ENCODE data around the gene GALNT13. TPM values are rescaled to one million over a fixed set of nuclear protein-coding genes. Genes with fewer than 3 reads are reported as not detected.
A peak's percentile ranks its signal among the peaks of the same experiment; 100 is the strongest.

Gene GALNT13
- polyA plus RNA-seq, 2 of the 4 experiments (the other 2 are of a cell fraction) = 12.1 to 15.6 TPM

DNA sequence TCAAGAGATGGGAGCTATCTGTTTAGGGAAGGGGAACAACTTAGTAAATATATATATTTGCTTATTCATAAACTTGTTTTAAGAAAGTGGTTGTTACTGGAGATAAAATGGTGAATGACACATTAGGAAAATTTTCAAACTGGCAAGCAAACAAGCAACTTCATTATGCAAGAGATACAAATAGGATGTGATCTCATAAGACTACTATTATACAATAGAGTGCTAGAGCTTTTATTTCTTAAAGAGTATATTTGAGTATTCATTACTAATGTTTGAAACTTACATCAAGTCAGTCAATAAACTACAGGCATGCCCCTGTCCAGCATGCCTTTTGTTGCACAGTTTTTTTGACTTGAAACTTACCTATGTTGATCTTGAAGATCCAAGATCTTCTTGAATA, 471.6 kb downstream of the GALNT13 start:
- no peak for TF ChIP-seq RCOR1 (IDR thresholded peaks at IDR 0.05; ENCODE audit: low read depth, low read length)
- TF ChIP-seq RARB (CRISPR knock-in tag; IDR thresholded peaks at IDR 0.05) = no peak
- TF ChIP-seq ZC3H11A (IDR thresholded peaks at IDR 0.05) = no peak
- TF ChIP-seq, protein P1, sequence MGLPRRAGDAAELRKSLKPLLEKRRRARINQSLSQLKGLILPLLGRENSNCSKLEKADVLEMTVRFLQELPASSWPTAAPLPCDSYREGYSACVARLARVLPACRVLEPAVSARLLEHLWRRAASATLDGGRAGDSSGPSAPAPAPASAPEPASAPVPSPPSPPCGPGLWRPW (IDR thresholded peaks at IDR 0.05) = no peak
- TF ChIP-seq SMC3 (IDR thresholded peaks at IDR 0.05) = no peak
- no peak for TF ChIP-seq HOXA7 (CRISPR knock-in tag; IDR thresholded peaks at IDR 0.05)
- no peak for TF ChIP-seq MAFK (IDR thresholded peaks at IDR 0.05; ENCODE audit: partially characterized antibody)
- TF ChIP-seq MYC (IDR thresholded peaks at IDR 0.05; ENCODE audit: borderline replicate concordance, low read length) = no peak
- no peak for TF ChIP-seq FOXS1 (CRISPR knock-in tag; IDR thresholded peaks at IDR 0.05)
- TF ChIP-seq ELK1 (IDR thresholded peaks at IDR 0.05; ENCODE audit: low read depth, low read length) = no peak
- TF ChIP-seq HOXB5 (CRISPR knock-in tag; IDR thresholded peaks at IDR 0.05) = no peak
- no peak for TF ChIP-seq TFCP2L1 (CRISPR knock-in tag; IDR thresholded peaks at IDR 0.05)
- TF ChIP-seq, protein P2, sequence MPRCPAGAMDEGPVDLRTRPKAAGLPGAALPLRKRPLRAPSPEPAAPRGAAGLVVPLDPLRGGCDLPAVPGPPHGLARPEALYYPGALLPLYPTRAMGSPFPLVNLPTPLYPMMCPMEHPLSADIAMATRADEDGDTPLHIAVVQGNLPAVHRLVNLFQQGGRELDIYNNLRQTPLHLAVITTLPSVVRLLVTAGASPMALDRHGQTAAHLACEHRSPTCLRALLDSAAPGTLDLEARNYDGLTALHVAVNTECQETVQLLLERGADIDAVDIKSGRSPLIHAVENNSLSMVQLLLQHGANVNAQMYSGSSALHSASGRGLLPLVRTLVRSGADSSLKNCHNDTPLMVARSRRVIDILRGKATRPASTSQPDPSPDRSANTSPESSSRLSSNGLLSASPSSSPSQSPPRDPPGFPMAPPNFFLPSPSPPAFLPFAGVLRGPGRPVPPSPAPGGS (IDR thresholded peaks at IDR 0.05) = no peak
- TF ChIP-seq NFE2L2 (conservative IDR thresholded peaks at IDR 0.05; ENCODE audit: low read length) = no peak
- no peaks in the 10 kb centered on the region for H3K9me3 ChIP-seq
- H3K4me3 ChIP-seq = no peak overlapping the region
- FAIRE-seq = no peak
- ChIA-PET POLR2A (no interaction called here), CTCF (interaction anchor here (0.6 to 1.0 kb wide), 3 partner anchors 12 to 498 kb away, joined by 3 read pairs; no protein-coding TSS in a partner anchor)
- no peak overlapping the region for H3K27ac ChIP-seq
- no peak for ATAC-seq
- H3K4me1 ChIP-seq = peaks cover 8% of the 10 kb centered on the region; the same call in 1 of the 3 replicates
- no peak overlapping the region for H3K4me2 ChIP-seq
- no peak for DNase-seq (ENCODE audit: low read depth in 1 of 2, low spot score in 1 of 2)

- H3K4me2 ChIP-seq = no peak overlapping the region
- no peaks in the 10 kb centered on the region for H3K9me3 ChIP-seq
- TF ChIP-seq SMC3 (IDR thresholded peaks at IDR 0.05) (no peak), CHD2 (IDR thresholded peaks at IDR 0.05; ENCODE audit: low read length, partially characterized antibody) (no peak), FOSL2 (IDR thresholded peaks at IDR 0.05) (no peak), FOSL2 (CRISPR knock-in tag; IDR thresholded peaks at IDR 0.05) (no peak), ESRRA (IDR thresholded peaks at IDR 0.05; ENCODE audit: borderline replicate concordance, low read length) (no peak), HOXA7 (CRISPR knock-in tag; IDR thresholded peaks at IDR 0.05) (no peak), FOSB (CRISPR knock-in tag; IDR thresholded peaks at IDR 0.05) (no peak), POLR2A (IDR thresholded peaks at IDR 0.05; ENCODE audit: low read length) (no peak), NR3C1 (IDR thresholded peaks at IDR 0.05) (no peak), RAD21 (conservative IDR thresholded peaks at IDR 0.05 in 1 of 2, IDR thresholded peaks at IDR 0.05 in 1 of 2) (no peak), RARB (CRISPR knock-in tag; IDR thresholded peaks at IDR 0.05) (no peak), HDAC2 (IDR thresholded peaks at IDR 0.05) (no peak), ELK1 (IDR thresholded peaks at IDR 0.05; ENCODE audit: low read depth, low read length) (no peak), CBX2 (IDR thresholded peaks at IDR 0.05; ENCODE audit: borderline replicate concordance, low read depth) (no peak)
- TF ChIP-seq, protein P3, sequence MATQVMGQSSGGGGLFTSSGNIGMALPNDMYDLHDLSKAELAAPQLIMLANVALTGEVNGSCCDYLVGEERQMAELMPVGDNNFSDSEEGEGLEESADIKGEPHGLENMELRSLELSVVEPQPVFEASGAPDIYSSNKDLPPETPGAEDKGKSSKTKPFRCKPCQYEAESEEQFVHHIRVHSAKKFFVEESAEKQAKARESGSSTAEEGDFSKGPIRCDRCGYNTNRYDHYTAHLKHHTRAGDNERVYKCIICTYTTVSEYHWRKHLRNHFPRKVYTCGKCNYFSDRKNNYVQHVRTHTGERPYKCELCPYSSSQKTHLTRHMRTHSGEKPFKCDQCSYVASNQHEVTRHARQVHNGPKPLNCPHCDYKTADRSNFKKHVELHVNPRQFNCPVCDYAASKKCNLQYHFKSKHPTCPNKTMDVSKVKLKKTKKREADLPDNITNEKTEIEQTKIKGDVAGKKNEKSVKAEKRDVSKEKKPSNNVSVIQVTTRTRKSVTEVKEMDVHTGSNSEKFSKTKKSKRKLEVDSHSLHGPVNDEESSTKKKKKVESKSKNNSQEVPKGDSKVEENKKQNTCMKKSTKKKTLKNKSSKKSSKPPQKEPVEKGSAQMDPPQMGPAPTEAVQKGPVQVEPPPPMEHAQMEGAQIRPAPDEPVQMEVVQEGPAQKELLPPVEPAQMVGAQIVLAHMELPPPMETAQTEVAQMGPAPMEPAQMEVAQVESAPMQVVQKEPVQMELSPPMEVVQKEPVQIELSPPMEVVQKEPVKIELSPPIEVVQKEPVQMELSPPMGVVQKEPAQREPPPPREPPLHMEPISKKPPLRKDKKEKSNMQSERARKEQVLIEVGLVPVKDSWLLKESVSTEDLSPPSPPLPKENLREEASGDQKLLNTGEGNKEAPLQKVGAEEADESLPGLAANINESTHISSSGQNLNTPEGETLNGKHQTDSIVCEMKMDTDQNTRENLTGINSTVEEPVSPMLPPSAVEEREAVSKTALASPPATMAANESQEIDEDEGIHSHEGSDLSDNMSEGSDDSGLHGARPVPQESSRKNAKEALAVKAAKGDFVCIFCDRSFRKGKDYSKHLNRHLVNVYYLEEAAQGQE (IDR thresholded peaks at IDR 0.05) = no peak
- TF ChIP-seq, protein P2 (IDR thresholded peaks at IDR 0.05) = no peak
- no peak for ATAC-seq
- DNase-seq (ENCODE audit: low read depth in 1 of 2, low spot score in 1 of 2) = peak in 1 of 2 experiments; percentile 4
- 81% methylated on average over 3 of the region's 3 CpGs for WGBS (ENCODE audit: missing lambda C conversion rate)
- no peak overlapping the region for H3K27ac ChIP-seq
- no peak overlapping the region for H3K4me3 ChIP-seq
- ChIA-PET CTCF (interaction anchor here (0.7 kb wide), 1 partner anchor 12 kb away, joined by 3 read pairs; no protein-coding TSS in a partner anchor), POLR2A (no interaction called here)
- no peak for FAIRE-seq
- no peaks in the 10 kb centered on the region for H3K4me1 ChIP-seq
Measured at GRCh38 chr2:154350911-154351310, 479.2 kb downstream of the GALNT13 start.
